Neural progenitor cell (in vitro differentiated cells): ENCODE data around the gene KLF11.

ENCODE experiments used
- CTCF ChIP-seq: fragments of 200-600 bp; sonication (generic); IDR thresholded peaks from 2 replicates; pipeline ENCODE4 v1.5.1; 2017; ENCODE audit warnings: antibody characterized with exemption, mild to moderate bottlenecking
- EZH2 ChIP-seq: fragments of 200-600 bp; sonication (generic); IDR thresholded peaks from 2 replicates; pipeline ENCODE4 v1.6.1; 2017; ENCODE audit warnings: antibody characterized with exemption, mild to moderate bottlenecking, moderate library complexity
- EZH2phosphoT487 ChIP-seq: fragments of 200-600 bp; sonication (generic); IDR thresholded peaks from 2 replicates; pipeline ENCODE4 v1.6.1; 2017; ENCODE audit warnings: antibody characterized with exemption

- TF ChIP-seq CTCF (no peak), EZH2phosphoT487 (no peak), EZH2 (no peak)
Measured at GRCh38 chr2:10075571-10076209, 32.3 kb downstream of the KLF11 start.
